HK-2 (cell line): ENCODE data around the gene NLRC4.
"Not testable (repeated sequence)": the region's sequence is repeated elsewhere in the genome, so short reads cannot be mapped to it uniquely, and the experiment has no call there.

Source experiments
- DNase-seq: peaks from one replicate; pipeline ENCODE4 v3.0.0-alpha.2; 2018; ENCODE audit not compliant: unreplicated experiment

The NLRC4 gene

DNA sequence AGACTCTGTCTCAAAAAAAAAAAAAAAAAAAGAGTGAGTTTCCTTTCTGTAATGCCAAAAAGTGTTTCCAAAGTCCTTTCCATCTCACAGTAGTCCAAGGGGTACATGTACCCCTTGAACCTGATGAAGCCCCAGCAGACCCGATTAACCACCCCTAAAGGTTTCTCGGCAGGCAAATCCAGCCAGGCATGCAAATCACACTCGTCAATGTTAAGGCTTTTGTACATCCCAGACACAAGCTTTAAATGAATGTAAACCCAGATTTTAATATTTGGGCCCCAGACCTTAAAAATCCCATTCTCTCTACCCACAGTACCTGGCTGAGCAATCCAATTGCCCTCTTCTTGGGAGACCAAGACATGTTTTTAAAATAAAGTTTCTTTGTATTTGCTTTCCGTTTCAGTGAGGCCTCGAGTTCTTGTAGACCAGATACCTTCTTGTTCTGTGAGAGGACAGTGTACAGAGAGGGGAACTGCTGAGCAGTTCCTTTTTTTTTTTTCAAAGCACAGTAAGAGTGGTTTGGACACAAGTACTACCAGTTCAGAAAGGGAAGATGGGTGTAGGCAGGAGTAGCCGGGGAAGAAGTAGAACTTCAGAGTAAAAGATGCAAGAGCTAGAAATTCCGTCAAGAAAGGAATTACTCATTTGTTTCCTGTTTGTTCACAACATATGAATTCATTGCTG is at the start of gene NLRC4:
NLRC4 (minus strand) TSS at position 465 of the 684 bp plus-strand sequence. CDS start 8,111 bp downstream, outside the sequence.
- DNase-seq = no peak

DNA sequence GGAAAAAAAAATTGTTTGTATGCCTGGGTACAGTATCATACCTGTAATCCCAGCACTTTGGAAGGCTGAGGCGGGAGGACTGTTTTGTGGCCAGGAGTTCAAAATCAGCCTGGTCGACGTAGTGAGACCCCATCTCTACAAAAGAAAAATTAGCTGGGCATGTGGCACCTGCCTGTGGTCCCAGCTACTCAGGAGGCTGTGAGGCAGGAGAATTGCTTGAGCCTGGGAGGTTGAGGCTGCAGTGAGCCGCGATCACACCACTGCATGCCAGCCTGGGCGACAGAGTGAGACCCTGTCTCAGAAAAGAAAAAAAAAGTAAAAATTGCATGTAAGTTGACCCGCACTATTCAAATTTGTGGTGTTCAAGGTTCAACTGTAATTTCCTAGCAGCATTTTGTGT is 45.9 kb upstream of the NLRC4 start:
- no peak for DNase-seq

DNA sequence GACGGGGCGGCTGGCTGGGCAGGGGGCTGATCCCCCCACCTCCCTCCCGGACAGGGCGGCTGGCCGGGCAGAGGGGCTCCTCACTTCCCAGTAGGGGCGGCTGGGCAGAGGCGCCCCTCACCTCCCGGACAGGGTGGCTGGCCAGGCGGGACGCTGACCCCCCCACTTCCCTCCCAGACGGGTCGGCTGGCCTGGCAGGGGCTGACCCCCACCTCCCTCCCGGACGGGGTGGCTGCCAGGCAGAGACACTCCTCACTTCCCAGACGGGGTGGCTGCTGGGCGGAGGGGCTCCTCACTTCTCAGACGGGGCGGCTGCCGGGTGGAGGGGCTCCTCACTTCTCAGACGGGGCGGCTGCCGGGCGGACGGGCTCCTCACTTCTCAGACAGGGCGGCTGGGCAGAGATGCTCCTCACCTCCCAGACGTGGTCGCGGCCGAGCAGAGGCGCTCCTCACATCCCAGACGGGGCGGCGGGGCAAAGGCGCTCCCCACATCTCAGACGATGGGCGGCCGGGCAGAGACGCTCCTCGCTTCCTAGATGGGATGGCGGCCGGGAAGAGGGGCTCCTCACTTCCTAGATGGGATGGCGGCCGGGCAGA is 29.4 kb upstream of the NLRC4 start:
- DNase-seq = not testable (repeated sequence)

DNA sequence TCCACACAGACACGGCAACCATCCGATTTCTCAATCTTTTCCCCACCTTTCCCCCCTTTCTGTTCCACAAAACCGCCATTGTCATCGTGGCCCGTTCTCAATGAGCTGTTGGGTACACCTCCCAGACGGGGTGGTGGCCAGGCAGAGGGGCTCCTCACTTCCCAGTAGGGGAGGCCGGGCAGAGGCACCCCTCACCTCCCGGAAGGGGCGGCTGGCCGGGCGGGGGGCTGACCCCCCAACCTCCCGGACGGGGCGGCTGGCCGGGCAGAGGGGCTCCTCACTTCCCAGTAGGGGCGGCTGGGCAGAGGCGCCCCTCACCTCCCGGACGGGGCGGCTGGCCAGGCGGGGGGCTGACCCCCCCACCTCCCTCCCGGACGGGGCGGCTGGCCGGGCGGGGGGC is 28.8 kb upstream of the NLRC4 start:
- DNase-seq = not testable (repeated sequence)

- DNase-seq = no peak
Measured at GRCh38 chr2:32291746-32292145, 27.1 kb upstream of the NLRC4 start.

DNA sequence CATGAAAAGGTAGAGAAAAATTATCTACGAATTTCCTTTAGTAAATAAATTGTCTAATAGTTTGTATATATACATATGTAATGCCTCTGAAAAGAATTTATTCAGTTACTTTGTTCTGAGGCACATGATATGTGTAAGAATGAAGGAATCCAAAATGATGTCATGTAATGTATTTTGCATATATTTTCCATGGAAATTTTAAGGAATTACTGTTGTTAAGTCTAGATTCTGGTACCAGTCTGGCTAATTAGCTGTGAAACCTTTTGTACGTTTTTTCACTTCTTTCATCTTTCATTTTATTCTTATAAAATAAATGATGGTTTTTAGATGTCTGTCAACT is 25.3 kb upstream of the NLRC4 start:
- no peak for DNase-seq

- DNase-seq = no peak
Measured at GRCh38 chr2:32289165-32289999, 24.7 kb upstream of the NLRC4 start.

GRCh38 chr2:32284321-32284720 is 19.6 kb upstream of the NLRC4 start:
- DNase-seq = no peak

GRCh38 chr2:32278478-32278853 is 13.8 kb upstream of the NLRC4 start:
- DNase-seq = no peak

DNA sequence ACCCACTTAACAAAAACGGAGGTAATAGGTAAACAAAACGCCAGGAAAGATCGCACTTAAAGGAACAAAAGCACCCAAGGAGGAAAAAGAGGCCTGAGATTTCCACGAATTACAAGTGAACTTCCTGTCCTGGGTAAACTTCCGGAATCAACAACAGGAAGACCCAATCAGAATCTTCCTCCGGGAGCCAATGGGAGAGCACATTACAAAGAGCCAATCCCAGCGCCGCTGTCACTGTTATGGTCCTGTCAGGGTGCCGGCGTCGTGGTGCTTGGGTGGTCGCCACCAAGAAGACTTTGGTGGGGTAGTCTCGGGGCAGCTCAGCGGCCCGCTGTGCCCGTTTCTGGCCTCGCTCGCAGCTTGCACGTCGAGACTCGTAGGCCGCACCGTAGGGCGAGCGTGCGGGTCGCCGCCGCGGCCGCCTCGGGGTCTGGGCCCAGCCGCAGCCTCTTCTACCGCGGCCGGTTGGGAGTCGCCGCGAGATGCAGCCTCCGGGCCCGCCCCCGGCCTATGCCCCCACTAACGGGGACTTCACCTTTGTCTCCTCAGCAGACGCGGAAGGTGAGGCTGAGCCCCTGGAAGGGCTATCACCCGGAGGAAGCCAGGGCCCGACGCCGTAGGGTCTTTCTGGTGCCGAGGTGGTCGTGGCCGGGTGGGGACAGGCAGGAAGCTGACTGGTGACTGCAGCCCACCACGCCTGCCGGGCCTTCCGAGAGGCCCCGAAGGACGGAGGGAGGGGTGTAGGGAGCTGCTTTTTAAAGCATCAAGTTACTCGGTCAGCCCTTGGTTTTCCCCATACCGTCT is 13.2 kb upstream of the NLRC4 start, which contains the start of gene YIPF4:
YIPF4 (plus strand) TSS at position 231 of the 804 bp plus-strand sequence; CDS start at position 483, 252 bp downstream.
- DNase-seq = peak; percentile 91

GRCh38 chr2:32277363-32277673 is 12.6 kb upstream of the NLRC4 start:
- peak; percentile 5 for DNase-seq

GRCh38 chr2:32275790-32276189 is 11.1 kb upstream of the NLRC4 start:
- DNase-seq = not testable (repeated sequence)

DNA sequence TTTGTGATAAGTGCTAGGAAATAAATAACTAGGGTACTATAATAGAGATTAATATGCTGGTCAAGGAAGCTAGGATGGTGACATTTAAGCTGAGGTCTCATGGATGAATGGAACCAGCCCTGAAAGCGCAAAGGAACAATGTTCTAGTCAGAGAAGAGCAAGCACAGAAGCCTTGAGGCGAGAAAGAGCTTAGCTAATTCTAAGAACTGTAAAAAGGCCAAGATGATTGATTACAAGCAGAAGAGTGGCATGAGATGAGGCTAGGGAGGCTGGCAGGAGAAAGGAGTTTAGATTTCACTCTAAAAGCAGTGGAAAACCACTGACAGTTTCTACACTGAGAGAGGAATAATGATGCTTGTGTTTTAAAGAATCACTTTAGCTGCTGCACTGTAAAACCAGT is 9.6 kb upstream of the NLRC4 start:
- no peak for DNase-seq

GRCh38 chr2:32272279-32272678 is 7.6 kb upstream of the NLRC4 start:
- no peak for DNase-seq

DNA sequence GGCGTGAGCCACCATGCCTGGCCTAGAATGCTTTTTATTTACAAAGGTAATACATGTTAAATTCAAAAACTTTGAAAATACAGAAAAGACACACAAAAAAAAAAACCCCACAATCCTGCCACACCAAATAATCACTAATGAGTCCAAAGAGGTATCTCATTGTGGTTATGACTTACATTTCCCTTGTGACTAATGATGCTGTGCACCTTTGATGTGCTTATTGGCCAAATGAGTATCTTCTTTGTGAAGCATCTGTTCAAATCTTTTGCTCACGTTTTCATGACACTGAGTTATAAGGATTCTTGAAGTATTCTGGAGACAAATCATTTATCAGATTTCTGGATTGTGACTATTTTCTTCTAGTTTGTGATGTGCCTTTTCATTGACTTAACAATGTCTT is 6.4 kb upstream of the NLRC4 start:
- no peak for DNase-seq

GRCh38 chr2:32262105-32262504 is 2.6 kb downstream of the NLRC4 start:
- DNase-seq = no peak

DNA sequence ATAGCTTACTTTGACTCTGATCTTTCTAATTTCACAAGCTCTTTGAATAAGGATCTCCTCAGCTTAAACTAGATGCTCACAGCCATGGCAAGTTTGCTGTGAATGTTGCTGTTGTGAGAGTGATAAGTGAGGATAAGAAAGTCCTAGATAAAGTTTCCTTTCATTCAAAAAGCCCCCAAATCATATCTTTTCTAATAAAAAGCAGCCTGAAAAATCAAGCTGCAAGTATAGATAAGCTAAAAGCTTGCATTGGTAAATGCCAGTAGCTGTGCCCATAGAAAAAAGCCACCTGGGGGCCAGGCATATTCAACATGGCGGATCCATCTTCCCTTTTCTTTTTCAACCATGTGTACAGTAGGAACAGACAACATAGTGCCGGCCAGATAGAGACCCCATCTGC is 4.3 kb downstream of the NLRC4 start:
- DNase-seq = no peak

- DNase-seq = no peak
Measured at GRCh38 chr2:32258242-32258641, 6.4 kb downstream of the NLRC4 start.

DNA sequence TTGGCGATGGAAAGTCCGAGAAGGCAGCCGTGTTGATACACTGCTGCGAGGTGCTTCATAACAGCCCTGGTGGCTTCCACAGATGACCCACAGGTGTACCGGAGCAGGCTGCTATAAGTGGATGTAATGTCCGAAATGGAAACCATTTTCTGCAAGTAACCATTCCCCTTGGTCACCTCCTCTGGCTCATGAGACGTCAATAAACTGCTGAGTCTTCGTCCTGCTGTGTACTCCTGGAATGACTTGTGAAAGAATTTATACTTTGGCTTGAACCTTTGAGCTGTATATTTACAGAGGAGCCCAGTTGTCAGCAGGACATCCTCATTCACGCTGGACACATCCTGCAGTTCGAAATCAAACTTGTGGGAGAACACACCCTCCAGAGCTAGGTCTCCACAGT is 14.4 kb downstream of the NLRC4 start:
- DNase-seq = no peak

- no peak for DNase-seq
Measured at GRCh38 chr2:32249731-32250236, 14.9 kb downstream of the NLRC4 start.

GRCh38 chr2:32248299-32248698 is 16.4 kb downstream of the NLRC4 start:
- DNase-seq = no peak

DNA sequence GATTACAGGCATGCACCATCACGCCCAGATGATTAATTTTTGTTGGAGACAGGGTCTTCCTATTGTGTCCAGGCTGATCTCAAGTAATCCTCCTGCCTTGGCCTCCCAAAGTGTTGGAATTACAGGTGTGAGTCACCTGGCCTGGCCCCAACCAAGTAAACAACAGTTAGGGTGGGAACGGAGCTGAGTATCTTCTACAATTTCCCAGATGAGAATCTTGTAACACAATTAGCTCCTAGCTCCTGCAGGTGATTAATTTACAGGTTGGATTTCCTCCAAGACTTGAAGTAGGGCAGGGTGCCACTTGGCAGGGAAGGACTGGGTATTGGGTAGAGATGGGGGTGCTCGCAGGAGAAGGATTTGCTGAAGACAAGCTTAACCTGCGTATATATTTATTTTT is 17.8 kb downstream of the NLRC4 start:
- no peak for DNase-seq
